Subcutaneous adipose tissue (tissue), 4 donors: Measurements from ENCODE around the gene MLKL. TPM values are rescaled to one million over a fixed set of nuclear protein-coding genes. Genes with fewer than 3 reads are reported as not detected.

Source experiments
- total RNA-seq, 4 donors: library from RNA; depleted of rRNA; stranded (reverse); fragments of >200 nt; gene quantifications; one replicate each; pipeline ENCODE4 v1.1.0, GENCODE V29; 2016
- TF ChIP-seq, protein P1 (sequence below): fragments of 450-650 bp; IDR thresholded peaks from one replicate; pipeline ENCODE4 v1.5.1; 2016; ENCODE audit warnings: low read depth, mild to moderate bottlenecking, control low read depth, antibody characterized with exemption, moderate library complexity

MLKL gene
- total RNA-seq, 4 donors from 2014 or later, result 19.0 to 46.0 (median 27.3) TPM

DNA sequence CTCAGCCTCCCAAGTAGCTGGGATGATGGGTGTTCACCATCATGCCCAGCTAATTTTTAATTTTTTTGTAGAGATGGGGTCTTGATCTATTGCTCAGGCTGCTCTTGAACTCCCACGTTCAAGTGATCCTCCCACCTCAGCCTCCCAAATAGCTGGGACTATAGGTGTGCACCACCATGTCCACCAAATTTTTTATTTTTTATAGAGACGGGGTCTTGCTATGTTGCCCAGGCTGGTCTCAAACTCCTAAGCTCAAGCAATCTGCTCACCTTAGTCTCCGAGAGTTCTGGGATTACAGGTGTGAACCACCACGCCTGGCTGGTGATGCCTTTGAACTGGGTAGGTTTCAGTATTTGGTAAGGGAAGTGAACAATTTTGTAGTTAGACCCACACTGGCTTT, 43.9 kb upstream of the MLKL start:
- TF ChIP-seq, protein P1, sequence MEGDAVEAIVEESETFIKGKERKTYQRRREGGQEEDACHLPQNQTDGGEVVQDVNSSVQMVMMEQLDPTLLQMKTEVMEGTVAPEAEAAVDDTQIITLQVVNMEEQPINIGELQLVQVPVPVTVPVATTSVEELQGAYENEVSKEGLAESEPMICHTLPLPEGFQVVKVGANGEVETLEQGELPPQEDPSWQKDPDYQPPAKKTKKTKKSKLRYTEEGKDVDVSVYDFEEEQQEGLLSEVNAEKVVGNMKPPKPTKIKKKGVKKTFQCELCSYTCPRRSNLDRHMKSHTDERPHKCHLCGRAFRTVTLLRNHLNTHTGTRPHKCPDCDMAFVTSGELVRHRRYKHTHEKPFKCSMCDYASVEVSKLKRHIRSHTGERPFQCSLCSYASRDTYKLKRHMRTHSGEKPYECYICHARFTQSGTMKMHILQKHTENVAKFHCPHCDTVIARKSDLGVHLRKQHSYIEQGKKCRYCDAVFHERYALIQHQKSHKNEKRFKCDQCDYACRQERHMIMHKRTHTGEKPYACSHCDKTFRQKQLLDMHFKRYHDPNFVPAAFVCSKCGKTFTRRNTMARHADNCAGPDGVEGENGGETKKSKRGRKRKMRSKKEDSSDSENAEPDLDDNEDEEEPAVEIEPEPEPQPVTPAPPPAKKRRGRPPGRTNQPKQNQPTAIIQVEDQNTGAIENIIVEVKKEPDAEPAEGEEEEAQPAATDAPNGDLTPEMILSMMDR, result no peak

DNA sequence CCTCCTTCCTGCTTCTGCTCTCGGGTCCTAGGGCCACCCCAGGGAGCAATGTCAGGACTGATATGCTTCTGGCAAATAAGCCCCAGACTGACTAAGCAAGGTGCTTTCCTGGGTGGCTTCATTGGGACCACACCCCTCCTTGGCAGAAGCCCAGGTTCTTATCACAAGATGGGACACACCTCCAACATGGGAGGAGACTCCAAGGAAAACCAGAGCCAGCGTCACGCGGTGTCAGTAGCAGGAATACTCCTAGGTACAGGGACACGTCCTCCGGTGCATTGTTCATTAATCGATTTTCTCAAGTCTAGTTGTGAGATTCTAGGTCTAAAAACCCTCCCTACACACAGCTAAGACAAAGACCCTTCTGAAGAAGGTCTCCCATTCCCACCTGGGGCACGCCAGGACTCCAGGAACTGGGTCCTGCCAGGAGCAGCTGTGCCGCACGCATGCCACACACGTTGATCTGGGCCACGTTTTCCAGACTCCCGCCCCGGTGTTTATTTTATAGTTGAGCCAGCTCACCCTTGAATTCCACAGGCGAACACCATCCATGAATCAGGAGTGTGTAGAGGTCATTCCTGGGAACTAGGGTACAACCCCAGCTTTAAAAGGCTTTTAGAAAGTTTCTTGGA, 43.1 kb upstream of the MLKL start:
- TF ChIP-seq, protein P1, result no peak

DNA sequence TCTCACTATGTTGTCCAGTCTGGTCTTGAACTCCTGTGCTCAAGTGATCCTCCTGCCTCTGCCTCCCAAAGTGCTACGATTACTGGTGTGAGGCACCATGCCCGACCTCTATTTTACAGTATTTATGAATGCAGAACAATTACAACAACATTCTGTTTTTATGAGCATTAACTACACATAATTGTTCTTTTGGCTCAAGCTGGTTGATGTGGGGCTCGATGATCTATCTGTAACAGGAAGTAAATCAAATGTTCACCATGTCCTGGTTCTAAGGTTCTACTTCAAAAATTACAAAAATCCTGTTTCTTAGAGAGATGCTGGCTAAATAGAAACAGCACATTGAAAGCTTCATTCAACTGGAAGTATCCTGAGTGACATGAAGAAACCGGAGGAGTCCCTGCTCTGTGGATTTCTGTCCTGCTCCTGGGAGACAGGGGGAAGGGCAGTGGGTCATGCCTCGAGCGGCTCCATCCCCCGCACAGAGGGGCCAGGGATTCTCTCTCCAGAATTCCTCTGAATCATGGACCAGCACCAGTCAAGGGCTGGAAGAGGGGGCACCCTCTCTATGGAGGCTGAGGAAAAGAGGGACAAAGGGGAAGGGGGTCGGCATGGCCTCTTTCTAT, 42.5 kb upstream of the MLKL start:
- TF ChIP-seq, protein P1, result no peak

DNA sequence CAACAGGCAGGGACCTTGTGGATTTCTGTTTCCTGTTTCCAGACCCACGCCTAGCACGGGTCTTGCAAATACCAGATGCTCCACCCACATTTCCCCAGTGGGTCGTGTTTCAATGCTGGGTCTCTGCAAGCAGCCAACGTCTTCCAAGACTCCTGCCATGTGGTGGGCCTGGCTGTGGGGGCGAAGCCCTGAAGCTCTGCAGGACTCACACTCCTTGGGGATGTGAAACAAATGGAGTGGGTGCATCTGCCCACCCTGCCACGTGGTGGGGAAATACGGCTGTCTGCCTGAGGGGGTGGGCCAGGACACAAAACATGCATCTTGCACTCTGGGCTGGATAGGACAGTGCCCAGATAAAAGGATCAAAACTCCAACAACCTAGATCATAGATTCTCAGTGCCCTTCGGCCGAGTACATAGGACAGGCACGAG, 41.4 kb upstream of the MLKL start:
- TF ChIP-seq, protein P1, result no peak

DNA sequence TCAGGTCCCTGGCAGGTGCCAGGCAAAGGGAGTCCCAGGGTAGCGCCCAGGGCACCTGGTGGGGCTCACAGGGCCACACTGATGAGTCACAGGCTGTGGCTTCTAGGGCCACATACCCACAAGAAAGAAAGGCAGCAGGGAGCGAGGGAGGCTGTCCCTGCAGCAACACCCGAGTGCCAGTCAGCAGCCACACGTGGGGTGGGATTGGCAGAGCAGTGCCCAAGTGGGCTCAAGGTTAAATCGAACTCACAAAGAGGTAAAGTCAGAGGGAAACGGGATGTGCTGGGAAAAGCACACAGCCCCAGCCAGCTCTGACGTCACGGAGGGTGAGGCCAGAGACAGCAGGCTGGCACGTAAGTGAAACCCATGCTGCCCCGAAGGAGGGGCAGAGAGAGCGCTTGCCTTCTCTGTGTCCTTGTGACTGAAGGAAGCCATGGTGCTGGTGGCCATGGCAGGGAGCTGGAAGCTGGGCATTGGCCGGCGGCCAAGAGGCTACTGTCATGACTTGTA, 40.2 kb upstream of the MLKL start:
- TF ChIP-seq, protein P1, result no peak

DNA sequence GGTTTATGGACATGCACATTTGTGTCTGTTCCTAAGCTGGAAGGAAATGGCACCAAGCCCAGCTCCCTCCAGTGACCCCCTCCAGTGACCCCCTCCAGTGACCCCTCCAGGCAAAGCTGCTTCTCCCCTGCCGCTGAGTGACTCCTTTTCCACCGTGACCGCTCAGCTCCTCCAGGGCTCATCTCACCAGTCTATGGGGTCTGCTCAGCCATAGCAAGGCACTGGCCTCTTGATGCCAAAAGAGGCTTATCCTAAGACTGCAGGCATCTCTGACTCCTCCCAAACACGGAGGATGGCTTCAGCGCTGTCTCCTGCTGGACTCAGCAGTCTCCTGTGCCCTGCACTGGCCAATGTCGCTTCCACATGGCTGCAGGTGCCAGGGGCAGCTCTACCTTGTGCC, 38.6 kb upstream of the MLKL start:
- TF ChIP-seq, protein P1, result no peak

DNA sequence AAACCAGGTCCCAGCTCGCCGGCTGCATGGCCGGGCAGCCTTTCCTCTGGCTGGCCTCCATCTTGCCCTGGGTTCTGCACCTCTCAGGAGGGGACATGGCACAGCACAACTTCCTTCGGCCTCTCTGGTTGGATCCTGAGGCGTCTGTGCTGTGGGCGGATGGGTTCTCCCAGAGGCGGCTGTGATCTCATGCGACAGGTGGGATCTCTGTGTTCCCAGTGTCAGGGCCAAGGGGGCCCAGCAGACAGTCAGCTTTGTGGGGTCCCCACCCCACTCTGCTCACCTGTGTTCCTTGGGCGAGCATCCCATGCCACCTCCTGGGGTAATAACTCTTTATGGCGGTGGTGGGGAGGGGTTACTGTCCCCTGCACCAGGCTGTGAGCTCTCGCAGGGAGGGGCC, 38.2 kb upstream of the MLKL start:
- TF ChIP-seq, protein P1, result no peak
